GM15510 (cell line): ENCODE measurements around the gene C1QC.

Experiments used
- POLR2A ChIP-seq: IDR thresholded peaks from 3 replicates; pipeline ENCODE4 v1.6.1; 2011; ENCODE audit warnings: borderline replicate concordance; ENCODE audit not compliant: insufficient read length; ENCODE audit errors: extremely low read depth

Gene C1QC

DNA sequence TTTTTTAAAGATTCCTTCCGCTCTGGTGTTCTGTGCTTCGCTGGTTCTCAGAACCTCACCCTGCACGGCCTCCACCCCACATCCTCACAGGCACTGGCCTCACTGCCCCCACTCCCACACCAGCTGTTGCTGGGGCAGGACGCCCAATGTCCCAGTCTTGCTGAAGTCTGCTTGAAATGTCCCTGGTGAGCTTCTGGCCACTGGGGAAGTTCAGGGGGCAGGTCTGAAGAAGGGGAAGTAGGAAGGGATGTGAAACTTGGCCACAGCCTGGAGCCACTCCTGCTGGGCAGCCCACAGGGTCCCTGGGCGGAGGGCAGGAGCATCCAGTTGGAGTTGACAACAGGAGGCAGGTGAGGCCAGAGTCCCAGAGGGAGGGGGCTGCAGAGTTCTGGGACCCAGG, 7.1 kb upstream of the C1QC start, which contains the start of gene C1QA:
Gene C1QA (plus strand): TSS at position 276 of the 400 bp plus-strand sequence. CDS start 989 bp downstream, outside the sequence.
- TF ChIP-seq POLR2A: no peak

DNA sequence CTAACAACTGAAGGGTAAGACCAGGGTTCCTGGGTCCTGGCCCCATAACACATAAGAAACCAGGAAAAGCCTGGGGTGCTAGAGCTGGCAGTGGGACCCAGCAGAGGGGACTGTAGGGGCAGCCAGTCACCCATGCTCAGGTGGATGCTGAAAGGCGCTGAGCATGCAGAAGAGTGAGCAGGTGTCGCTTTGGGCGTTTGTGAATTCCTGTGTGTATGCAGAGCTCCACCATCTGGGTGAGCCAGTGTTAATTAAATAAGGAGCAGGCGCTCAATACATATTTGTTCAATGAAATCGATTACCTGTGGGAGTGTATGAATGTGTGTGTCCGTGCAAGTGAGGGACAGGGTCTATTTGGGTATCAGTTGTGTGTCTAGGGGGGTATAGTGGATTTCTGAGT, 6.5 kb upstream of the C1QC start:
- TF ChIP-seq POLR2A: no peak

DNA sequence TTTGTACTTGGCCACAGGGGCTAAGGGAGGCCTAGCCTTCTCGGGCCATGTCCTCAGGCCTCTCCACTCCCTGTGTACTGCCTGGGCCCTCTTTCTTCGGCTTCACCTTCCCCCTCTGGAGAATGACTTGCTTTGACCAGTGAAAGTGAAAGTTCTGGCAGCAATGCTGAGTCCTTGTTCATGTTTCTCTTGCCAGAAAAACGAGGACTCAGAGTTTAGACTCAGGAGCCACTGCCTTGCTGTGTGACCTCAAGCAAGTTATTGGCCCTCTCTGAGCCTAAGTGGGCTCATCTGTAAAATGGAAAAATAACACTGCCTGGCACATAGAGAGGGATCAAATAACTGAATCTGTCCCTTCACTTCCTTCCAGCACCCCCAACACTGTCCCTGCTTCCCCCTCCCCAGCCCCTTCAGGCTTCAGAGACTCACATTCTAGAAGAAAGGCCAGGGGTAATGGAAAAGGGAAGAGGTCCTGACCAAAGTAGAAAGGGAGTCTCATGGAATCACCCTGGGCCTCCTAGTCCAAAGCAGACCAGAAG, 5.5 kb upstream of the C1QC start:
- no peak for TF ChIP-seq POLR2A

DNA sequence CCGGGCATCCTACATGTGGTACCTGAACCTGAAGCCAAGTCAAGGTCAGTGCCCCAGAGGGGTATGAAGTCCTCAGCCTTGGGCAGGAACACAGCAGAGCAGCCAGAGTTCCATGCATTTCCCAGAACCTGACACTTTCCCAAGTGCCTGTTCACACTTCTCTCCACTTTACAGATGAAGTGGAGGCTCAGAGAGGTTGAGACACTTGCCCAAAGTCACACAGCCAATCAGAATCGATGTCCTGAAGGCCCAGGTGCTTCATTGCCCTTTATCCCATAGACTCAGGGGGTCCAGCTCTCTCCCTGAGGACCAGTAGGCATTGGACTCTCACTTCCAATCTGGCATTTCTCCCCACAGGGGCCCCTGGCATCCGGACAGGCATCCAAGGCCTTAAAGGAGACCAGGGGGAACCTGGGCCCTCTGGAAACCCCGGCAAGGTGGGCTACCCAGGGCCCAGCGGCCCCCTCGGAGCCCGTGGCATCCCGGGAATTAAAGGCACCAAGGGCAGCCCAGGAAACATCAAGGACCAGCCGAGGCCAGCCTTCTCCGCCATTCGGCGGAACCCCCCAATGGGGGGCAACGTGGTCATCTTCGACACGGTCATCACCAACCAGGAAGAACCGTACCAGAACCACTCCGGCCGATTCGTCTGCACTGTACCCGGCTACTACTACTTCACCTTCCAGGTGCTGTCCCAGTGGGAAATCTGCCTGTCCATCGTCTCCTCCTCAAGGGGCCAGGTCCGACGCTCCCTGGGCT, 4.8 kb upstream of the C1QC start:
- TF ChIP-seq POLR2A: no peak

DNA sequence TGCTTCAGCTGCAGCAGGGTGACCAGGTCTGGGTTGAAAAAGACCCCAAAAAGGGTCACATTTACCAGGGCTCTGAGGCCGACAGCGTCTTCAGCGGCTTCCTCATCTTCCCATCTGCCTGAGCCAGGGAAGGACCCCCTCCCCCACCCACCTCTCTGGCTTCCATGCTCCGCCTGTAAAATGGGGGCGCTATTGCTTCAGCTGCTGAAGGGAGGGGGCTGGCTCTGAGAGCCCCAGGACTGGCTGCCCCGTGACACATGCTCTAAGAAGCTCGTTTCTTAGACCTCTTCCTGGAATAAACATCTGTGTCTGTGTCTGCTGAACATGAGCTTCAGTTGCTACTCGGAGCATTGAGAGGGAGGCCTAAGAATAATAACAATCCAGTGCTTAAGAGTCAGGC, 4.1 kb upstream of the C1QC start:
- TF ChIP-seq POLR2A: no peak

DNA sequence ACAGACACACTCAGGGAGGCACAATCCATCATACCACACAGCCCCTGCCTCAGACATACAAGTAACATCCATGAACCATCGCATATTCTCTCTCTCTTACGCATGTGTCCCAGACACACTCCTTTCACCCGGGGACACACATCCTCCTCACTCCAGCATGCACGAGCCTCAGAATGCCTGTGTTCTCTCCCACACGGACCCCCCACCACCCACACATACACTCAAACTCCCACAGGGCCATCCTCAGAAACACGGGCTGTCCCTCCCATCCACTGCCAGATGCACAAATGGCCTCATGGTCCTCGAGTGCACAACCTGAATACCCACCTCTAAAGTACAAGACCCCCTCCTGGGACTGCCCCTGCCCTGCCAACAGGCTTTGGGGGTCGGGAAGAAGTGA, 2.2 kb upstream of the C1QC start:
- TF ChIP-seq POLR2A: no peak

DNA sequence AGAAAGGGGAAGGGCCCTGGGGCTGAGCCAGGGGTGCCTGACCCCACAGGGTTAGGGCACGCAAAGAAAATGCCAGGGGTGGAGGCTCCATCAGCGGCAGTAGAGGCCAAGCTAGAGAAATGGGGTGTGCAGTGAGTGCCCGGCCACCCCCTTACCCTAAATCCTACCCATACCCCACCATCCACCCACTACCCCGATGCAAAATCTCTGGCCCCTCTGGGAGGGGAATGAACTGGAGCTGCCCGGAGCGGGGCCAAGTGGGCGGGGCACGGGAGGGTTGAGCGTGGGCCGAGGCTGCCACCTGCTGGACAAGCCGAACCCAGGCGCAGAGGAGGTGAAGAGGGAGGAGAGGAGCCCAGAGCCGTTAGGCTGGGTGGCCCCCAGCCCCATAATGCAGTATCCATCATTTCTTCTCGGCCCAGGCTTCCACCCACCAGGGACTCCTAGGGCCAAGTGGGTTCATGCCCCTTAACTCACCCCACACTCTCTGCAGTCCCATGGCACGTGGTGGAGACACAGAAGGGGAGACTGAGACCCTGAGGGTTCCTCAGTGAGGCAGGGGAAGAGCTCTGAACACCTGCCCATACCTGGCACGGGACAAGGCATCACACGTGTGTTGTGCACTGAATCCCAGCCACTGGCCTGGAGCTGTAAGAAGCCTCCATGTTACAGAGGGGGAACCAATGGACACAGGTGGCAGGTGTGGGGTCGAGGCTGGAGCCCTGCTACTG, 1.4 kb upstream of the C1QC start:
- no peak for TF ChIP-seq POLR2A

DNA sequence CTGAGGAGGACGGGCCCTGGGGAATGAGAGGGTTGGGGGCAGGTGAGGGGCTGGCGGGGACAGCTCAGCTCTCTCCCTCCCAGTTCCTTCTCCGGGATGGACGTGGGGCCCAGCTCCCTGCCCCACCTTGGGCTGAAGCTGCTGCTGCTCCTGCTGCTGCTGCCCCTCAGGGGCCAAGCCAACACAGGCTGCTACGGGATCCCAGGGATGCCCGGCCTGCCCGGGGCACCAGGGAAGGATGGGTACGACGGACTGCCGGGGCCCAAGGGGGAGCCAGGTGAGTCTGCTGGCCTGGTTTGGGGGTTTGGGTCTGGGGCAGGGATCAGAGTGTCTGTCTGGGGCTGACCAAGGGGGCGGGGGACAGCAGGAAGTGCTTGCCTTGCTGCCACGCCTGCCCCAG, 495 bp downstream of the C1QC start:
- no peak for TF ChIP-seq POLR2A

DNA sequence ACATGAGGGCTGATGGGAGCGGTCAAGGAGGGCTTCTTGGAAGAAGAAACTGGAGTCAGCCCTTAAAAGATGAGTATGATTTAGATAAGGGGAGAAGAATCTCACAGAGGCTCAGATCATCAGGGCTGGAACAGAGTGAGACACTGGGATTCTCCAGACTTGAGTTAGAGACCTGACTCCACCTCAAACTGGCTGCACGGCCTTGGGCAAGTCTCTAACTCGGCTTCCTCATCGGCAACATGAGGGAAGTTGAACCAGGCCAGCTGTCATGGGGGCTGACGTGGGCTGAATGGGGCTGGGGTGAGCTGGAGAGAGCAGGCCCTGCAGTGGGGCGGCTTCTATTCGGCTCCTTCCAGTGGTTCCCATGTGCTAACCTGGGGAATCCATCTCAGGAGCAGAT, 2.5 kb downstream of the C1QC start:
- TF ChIP-seq POLR2A: no peak

DNA sequence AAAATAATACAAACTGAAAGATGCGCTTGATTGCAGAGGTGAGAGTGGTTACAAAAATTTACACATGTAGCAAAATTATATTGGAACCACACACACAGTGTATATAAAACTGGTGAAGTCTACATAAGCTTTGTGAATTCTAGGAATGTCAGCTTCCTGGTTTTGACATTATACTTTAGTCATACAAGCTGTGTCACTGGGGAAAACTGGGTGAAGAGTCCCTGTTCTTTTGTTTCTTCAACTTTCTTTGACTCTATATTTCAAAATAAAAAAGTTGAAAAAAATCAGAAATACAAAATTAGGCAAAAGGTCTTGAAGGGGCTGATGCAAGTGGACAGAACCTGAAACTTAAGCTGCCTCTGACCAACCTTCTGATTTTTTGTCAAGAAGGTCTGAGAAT, 3.0 kb downstream of the C1QC start:
- no peak for TF ChIP-seq POLR2A

DNA sequence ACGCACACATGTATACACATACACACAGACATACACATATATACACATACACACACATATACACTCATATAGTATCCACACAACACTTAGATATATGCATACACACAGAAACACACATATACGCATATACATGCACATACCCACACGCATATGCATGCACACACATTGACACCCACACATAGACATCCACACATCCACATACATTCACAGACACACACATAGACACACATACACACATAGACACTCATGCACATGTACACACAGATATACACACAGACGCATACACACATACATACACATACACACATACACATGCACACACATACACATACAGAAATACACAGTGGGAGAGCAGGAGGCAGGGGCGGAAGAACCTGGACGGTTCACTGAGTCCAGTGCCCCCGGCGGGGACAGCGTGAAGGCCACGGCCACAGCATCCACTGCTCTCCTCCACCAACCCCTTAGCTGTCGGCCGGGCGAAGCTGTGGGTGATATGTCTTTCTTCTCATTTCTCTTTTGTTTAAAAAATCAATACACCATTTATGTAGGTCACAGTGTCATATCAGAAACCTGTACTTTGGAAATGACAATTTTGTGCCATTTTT, 6.8 kb downstream of the C1QC start:
- TF ChIP-seq POLR2A: no peak

DNA sequence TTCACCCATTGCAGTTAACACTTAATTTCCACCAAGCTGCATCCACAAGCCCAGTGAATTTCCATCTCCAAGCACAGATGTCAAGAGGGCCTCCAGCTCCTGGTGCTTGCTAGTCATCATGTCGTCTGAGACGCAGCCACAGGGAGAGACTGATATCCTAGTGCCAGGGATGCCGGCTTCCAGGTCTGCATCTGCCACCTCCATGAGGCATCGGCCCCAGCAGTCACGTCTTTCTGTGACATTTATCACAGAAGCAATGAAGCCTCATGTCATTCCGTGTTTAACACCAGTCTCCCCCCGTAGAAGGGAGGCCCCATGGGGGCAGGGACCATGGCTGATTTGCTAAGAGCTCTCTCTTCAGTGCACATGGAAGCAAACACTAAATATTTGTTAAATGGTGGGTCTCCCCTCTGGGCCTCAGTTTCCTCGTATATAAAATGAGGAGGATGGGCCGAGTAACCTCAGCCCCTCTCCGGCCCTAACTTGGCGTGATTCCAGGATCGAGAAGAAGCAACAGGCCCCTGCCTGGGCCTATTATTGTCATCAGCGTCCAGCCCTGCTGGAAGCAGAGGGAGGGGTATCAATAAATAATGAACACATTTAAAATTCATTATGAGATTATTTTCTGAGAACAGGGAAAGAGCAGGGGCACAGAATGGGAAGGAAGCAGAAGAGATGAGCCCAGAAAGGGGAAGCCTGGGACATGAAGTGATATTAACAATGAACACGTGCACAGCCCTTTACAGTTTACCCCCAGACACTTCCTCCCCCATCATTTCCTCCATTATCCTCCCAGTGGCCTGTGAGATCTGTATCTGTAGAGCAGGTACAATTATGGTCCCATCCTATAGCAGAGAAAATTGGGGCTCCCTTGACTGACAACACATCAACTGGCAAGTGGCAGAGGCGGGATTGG, 8.8 kb downstream of the C1QC start:
- TF ChIP-seq POLR2A: no peak

DNA sequence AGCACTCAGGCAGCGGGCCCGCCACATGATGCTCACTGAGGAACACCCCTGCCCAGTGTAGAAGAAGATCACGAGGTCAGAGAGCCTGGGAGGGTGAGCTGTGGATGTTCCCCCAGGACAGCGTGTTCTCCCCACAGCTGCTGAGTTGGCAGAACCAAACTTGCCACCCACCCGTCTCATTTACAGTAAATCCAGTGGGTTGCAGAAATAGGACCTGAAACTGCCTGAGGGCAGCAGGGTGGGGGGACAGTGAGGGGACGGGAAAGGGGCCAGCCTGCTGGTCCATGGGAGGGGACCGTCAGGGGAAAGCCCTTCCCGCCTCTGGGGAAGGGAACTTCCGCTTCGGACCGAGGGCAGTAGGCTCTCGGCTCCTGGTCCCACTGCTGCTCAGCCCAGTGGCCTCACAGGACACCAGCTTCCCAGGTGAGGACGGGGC, 9.5 kb downstream of the C1QC start, which contains the start of gene C1QB:
Gene C1QB (plus strand): TSS at position 356 of the 436 bp plus-strand sequence. CDS start 6,227 bp downstream, outside the sequence.
- TF ChIP-seq POLR2A: no peak

DNA sequence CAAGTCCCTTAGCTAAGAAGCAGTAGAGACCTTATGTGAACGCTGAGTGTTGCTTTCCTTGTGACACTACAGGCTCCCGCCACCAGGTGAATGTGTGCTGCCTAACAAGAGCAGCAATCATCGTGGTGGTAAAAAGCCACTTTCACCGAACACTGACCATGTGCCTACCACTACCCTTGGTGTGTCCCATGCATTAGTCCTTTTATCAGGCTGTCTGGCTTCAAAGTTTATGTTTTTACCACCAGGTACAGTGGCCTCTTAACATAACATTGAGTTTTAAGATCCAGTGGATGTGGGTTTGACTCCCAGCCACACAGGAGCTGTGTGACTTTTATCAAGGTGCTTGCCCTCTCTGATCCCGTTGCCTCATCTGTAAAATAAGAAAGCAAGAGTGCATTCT, 11.3 kb downstream of the C1QC start:
- no peak for TF ChIP-seq POLR2A
